HepG2 (cell line): Measurements from ENCODE around the gene HLA-DQA1. TPM values are rescaled to one million over a fixed set of nuclear protein-coding genes. Genes with fewer than 3 reads are reported as not detected.

Experiments used
- ATAC-seq: fragments of 200-7000 bp; cut with Tn5 transposase; 3 replicates; pipeline ENCODE4 v1.9.1; 2020; ENCODE audit warnings: mild to moderate bottlenecking, moderate library complexity
- BruUV-seq: library from RNA; stranded (reverse); fragments of 400-500 nt; replicated peaks from 2 replicates; lab custom pipeline; 2021; lab: Mats Ljungman, UMichigan
- CTCF ChIA-PET: fragments of 300-600 bp; formaldehyde crosslinking; extraction: SDS; loops from one replicate; lab custom pipeline; 2021; ENCODE audit warnings: low total read pairs, inconsistent platforms, low intra/inter-chr PET ratio; lab: Yijun Ruan, JAX
- POLR2A ChIA-PET: fragments of 350-600 bp; sonication (Branson Sonifier 250); formaldehyde crosslinking; loops from one replicate; lab custom pipeline; 2020; ENCODE audit warnings: antibody characterized with exemption, inconsistent platforms; lab: Yijun Ruan, JAX
- DNase-seq: peaks from one replicate; pipeline ENCODE4 v3.0.0-alpha.2; 2015; ENCODE audit warnings: low spot score
- FAIRE-seq: peaks from 3 replicates; lab custom pipeline; 2011; peaks lifted over from hg19 to GRCh38; lab: Jason Lieb, UNC
- H2AFZ ChIP-seq: one replicate; pipeline ENCODE4 v1.6.1; 2011; ENCODE audit warnings: low read length, inconsistent platforms
- H3K27ac ChIP-seq: fragments of 300-600 bp; 3 replicates; pipeline ENCODE4 v1.8.0; 2011; ENCODE audit warnings: mixed run types, mild to moderate bottlenecking, mixed read lengths, low read length, inconsistent platforms; ENCODE audit not compliant: insufficient read depth; ENCODE audit errors: extremely low read length
- H3K27me3 ChIP-seq, 2 experiments: fragments of 200-600 bp in 1 of 2; 2 replicates in 1 of 2; 3 replicates in 1 of 2; pipeline versions ENCODE4 v1.6.0 to v1.8.0; 2011; ENCODE audit warnings: low read length in 2 of 2, mild to moderate bottlenecking in 2 of 2, moderate library complexity in 2 of 2, inconsistent platforms in 1 of 2; ENCODE audit not compliant: insufficient read depth in 2 of 2, control insufficient read depth in 1 of 2
- H3K36me3 ChIP-seq, 2 experiments: fragments of 200-600 bp in 1 of 2; replicated peaks in 1 of 2; 2 replicates in 1 of 2; 3 replicates in 1 of 2; pipeline versions ENCODE4 v1.5.1 to v1.8.0; 2011; ENCODE audit warnings: low read length in 2 of 2, inconsistent platforms in 1 of 2; ENCODE audit not compliant: insufficient read depth in 2 of 2, control insufficient read depth in 1 of 2
- H3K4me1 ChIP-seq: 2 replicates; pipeline ENCODE4 v1.5.1; 2012; ENCODE audit warnings: low read length, inconsistent platforms; ENCODE audit not compliant: insufficient read depth
- H3K4me2 ChIP-seq: 2 replicates; pipeline ENCODE4 v1.6.0; 2011; ENCODE audit warnings: low read depth, low read length, inconsistent platforms
- H3K4me3 ChIP-seq, 3 experiments: fragments of 200-600 bp in 1 of 3; sonication (generic), shearing (Covaris generic) in 1 of 3; replicated peaks in 1 of 3; 2 replicates each; pipeline ENCODE4 v1.5.1; 2011 to 2016; ENCODE audit warnings: low read length in 3 of 3, inconsistent platforms in 2 of 3, low read depth in 2 of 3, mild to moderate bottlenecking in 2 of 3, control low read depth in 1 of 3, mixed read lengths in 1 of 3; ENCODE audit not compliant: insufficient read depth in 1 of 3
- H3K79me2 ChIP-seq: one replicate; pipeline ENCODE4 v1.6.1; 2011; ENCODE audit warnings: low read length, inconsistent platforms; ENCODE audit not compliant: insufficient read depth
- H3K9ac ChIP-seq: 2 replicates; pipeline ENCODE4 v1.6.0; 2011; ENCODE audit warnings: mild to moderate bottlenecking, low read depth, low read length, inconsistent platforms; ENCODE audit not compliant: insufficient read depth
- H3K9me3 ChIP-seq: 2 replicates; pipeline ENCODE4 v1.5.1; 2012; ENCODE audit warnings: mild to moderate bottlenecking, low read length
- H4K20me1 ChIP-seq: 2 replicates; pipeline ENCODE4 v1.6.0; 2011; ENCODE audit warnings: inconsistent platforms, mild to moderate bottlenecking, low read length, moderate library complexity; ENCODE audit not compliant: insufficient read depth
- ATF6 ChIP-seq: sonication (generic); formaldehyde crosslinking; conservative IDR thresholded peaks from 2 replicates; pipeline ENCODE4 v1.4.0; 2020; ENCODE audit warnings: missing genetic modification reagents
- ERF ChIP-seq: IDR thresholded peaks from 2 replicates; pipeline ENCODE4 v1.6.1; 2018; ENCODE audit warnings: missing biosample characterization, missing genetic modification reagents
- ETV6 ChIP-seq: sonication (generic); formaldehyde crosslinking; conservative IDR thresholded peaks from 2 replicates; pipeline ENCODE4 v1.4.0; 2020; ENCODE audit warnings: missing genetic modification reagents
- HNRNPLL ChIP-seq: fragments of 200-400 bp; formaldehyde crosslinking; IDR thresholded peaks from 2 replicates; pipeline ENCODE4 v1.6.1; 2017; ENCODE audit warnings: mild to moderate bottlenecking, low read depth, low read length; ENCODE audit not compliant: poor library complexity, severe bottlenecking
- KLF15 ChIP-seq: sonication (generic); formaldehyde crosslinking; IDR thresholded peaks from 2 replicates; pipeline ENCODE4 v1.8.1; 2023; ENCODE audit warnings: borderline replicate concordance, mild to moderate bottlenecking, inconsistent platforms, missing genetic modification reagents, mixed read lengths
- LBX2 ChIP-seq: sonication (generic); formaldehyde crosslinking; IDR thresholded peaks from 2 replicates; pipeline ENCODE4 v1.5.0; 2020; ENCODE audit warnings: missing genetic modification reagents, mild to moderate bottlenecking, borderline replicate concordance
- MBD4 ChIP-seq: IDR thresholded peaks from 2 replicates; pipeline ENCODE4 v1.6.1; 2012; ENCODE audit warnings: low read length, inconsistent platforms, borderline replicate concordance
- MIER2 ChIP-seq: IDR thresholded peaks from 2 replicates; pipeline ENCODE4 v1.6.1; 2016; ENCODE audit warnings: missing biosample characterization, missing genetic modification reagents
- TRIM24 ChIP-seq: sonication (generic); formaldehyde crosslinking; IDR thresholded peaks from 2 replicates; pipeline ENCODE4 v1.8.0; 2022; ENCODE audit warnings: mild to moderate bottlenecking, missing genetic modification reagents
- ZBTB21 ChIP-seq: sonication (generic); formaldehyde crosslinking; IDR thresholded peaks from 2 replicates; pipeline ENCODE4 v1.4.0; 2020; ENCODE audit warnings: missing genetic modification reagents
- ZNF3 ChIP-seq: IDR thresholded peaks from 2 replicates; pipeline ENCODE4 v1.7.0; 2017; ENCODE audit warnings: inconsistent platforms
- ZNF577 ChIP-seq: sonication (generic); formaldehyde crosslinking; IDR thresholded peaks from 2 replicates; pipeline ENCODE4 v1.4.0; 2020; ENCODE audit warnings: mild to moderate bottlenecking, low read depth, missing genetic modification reagents, borderline replicate concordance
- ZNF598 ChIP-seq: sonication (generic); formaldehyde crosslinking; IDR thresholded peaks from 2 replicates; pipeline ENCODE4 v1.5.1; 2020; ENCODE audit warnings: mild to moderate bottlenecking, missing genetic modification reagents, borderline replicate concordance
- ZNF816 ChIP-seq: sonication (generic); formaldehyde crosslinking; IDR thresholded peaks from 2 replicates; pipeline ENCODE4 v1.8.0; 2022; ENCODE audit warnings: missing genetic modification reagents, mild to moderate bottlenecking, borderline replicate concordance
- ZSCAN21 ChIP-seq: sonication (generic); formaldehyde crosslinking; IDR thresholded peaks from 2 replicates; pipeline ENCODE4 v1.8.0; 2022; ENCODE audit warnings: mild to moderate bottlenecking, missing genetic modification reagents, moderate library complexity, borderline replicate concordance
- in situ Hi-C: cut with HindIII; loops from 2 replicates; pipeline ENCODE4 v1.10.0; 2017; ENCODE audit warnings: low pct_unique_long_range_greater_than_20kb; ENCODE audit not compliant: extremely low pct_ligation_motif_present
- intact Hi-C: fragments of 100-400 bp; cut with micrococcal nuclease; formaldehyde crosslinking; loops from one replicate; pipeline ENCODE4 v1.10.0; 2022; ENCODE audit not compliant: unreplicated experiment
- polyA plus RNA-seq, 8 experiments: library from polyadenylated mRNA; depleted of rRNA in 3 of 8; stranded (reverse) in 7 of 8; unstranded in 1 of 8; fragments of >200 nt; fragmentation: Illumina TruSeq in 4 of 8; extraction: Trizol in 4 of 8; gene quantifications; 2 replicates each; pipeline versions ENCODE4 v1.2.1 to v1.2.3, GENCODE V29; 2011 to 2016; ENCODE audit warnings: low read depth in 4 of 8, missing spikeins in 1 of 8, mixed read lengths in 1 of 8; ENCODE audit not compliant: insufficient read depth in 1 of 8
- total RNA-seq, 5 experiments: library from RNA; depleted of rRNA; stranded (reverse); fragments of >200 nt; fragmentation: Illumina TruSeq; extraction: Trizol; gene quantifications; 2 replicates each; pipeline ENCODE4 v1.2.3, GENCODE V29; 2016; ENCODE audit warnings: low read depth in 1 of 5
- TF ChIP-seq, protein P1 (sequence below): sonication (generic); formaldehyde crosslinking; conservative IDR thresholded peaks from 2 replicates; pipeline ENCODE4 v1.8.0; 2022; ENCODE audit warnings: low read depth, missing genetic modification reagents
- TF ChIP-seq, protein P2 (sequence below): sonication (generic); formaldehyde crosslinking; IDR thresholded peaks from 2 replicates; pipeline ENCODE4 v1.4.0; 2020; ENCODE audit warnings: mild to moderate bottlenecking, missing genetic modification reagents

Gene HLA-DQA1
- total and polyA plus RNA-seq, 2 of the 13 experiments (the other 11 are each of a cell fraction or from before 2014, with no cell fraction given), result not detected

GRCh38 chr6:32623693-32624092 lies 13.5 kb upstream of the HLA-DQA1 start:
- Histone ChIP-seq H3K4me2 (no peak overlapping the region), H3K27ac (no peak overlapping the region), H3K36me3 (no peaks in the 10 kb centered on the region), H3K27me3 (no peaks in the 10 kb centered on the region; a peak in 1 of 5 replicates), H3K4me3 (no peak overlapping the region), H2AFZ (no peak overlapping the region), H4K20me1 (no peaks in the 10 kb centered on the region), H3K4me1 (no peaks in the 10 kb centered on the region), H3K9ac (no peak overlapping the region), H3K9me3 (no peaks in the 10 kb centered on the region), H3K79me2 (no peaks in the 10 kb centered on the region)
- BruUV-seq, result no TSS peak
- DNase-seq (no peak), FAIRE-seq (no peak), ATAC-seq (no peak)
- CTCF ChIA-PET, result no interaction called here
- in situ Hi-C loops, result no loop called here
- POLR2A ChIA-PET, result no interaction called here
- intact Hi-C loops, result no loop called here
- TF ChIP-seq ZNF577 (no peak), ZBTB21 (CRISPR knock-in tag) (no peak), ATF6 (CRISPR knock-in tag) (no peak), TRIM24 (CRISPR knock-in tag) (no peak), ZNF598 (CRISPR knock-in tag) (no peak), ZSCAN21 (CRISPR knock-in tag) (no peak), ERF (CRISPR knock-in tag) (no peak), ZNF3 (no peak), HNRNPLL (no peak), LBX2 (no peak), MIER2 (CRISPR knock-in tag) (no peak), ETV6 (CRISPR knock-in tag) (no peak), KLF15 (CRISPR knock-in tag) (no peak), ZNF816 (no peak), MBD4 (no peak)
- TF ChIP-seq, protein P1, sequence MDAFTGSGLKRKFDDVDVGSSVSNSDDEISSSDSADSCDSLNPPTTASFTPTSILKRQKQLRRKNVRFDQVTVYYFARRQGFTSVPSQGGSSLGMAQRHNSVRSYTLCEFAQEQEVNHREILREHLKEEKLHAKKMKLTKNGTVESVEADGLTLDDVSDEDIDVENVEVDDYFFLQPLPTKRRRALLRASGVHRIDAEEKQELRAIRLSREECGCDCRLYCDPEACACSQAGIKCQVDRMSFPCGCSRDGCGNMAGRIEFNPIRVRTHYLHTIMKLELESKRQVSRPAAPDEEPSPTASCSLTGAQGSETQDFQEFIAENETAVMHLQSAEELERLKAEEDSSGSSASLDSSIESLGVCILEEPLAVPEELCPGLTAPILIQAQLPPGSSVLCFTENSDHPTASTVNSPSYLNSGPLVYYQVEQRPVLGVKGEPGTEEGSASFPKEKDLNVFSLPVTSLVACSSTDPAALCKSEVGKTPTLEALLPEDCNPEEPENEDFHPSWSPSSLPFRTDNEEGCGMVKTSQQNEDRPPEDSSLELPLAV (CRISPR knock-in tag), result no peak
- TF ChIP-seq, protein P2, sequence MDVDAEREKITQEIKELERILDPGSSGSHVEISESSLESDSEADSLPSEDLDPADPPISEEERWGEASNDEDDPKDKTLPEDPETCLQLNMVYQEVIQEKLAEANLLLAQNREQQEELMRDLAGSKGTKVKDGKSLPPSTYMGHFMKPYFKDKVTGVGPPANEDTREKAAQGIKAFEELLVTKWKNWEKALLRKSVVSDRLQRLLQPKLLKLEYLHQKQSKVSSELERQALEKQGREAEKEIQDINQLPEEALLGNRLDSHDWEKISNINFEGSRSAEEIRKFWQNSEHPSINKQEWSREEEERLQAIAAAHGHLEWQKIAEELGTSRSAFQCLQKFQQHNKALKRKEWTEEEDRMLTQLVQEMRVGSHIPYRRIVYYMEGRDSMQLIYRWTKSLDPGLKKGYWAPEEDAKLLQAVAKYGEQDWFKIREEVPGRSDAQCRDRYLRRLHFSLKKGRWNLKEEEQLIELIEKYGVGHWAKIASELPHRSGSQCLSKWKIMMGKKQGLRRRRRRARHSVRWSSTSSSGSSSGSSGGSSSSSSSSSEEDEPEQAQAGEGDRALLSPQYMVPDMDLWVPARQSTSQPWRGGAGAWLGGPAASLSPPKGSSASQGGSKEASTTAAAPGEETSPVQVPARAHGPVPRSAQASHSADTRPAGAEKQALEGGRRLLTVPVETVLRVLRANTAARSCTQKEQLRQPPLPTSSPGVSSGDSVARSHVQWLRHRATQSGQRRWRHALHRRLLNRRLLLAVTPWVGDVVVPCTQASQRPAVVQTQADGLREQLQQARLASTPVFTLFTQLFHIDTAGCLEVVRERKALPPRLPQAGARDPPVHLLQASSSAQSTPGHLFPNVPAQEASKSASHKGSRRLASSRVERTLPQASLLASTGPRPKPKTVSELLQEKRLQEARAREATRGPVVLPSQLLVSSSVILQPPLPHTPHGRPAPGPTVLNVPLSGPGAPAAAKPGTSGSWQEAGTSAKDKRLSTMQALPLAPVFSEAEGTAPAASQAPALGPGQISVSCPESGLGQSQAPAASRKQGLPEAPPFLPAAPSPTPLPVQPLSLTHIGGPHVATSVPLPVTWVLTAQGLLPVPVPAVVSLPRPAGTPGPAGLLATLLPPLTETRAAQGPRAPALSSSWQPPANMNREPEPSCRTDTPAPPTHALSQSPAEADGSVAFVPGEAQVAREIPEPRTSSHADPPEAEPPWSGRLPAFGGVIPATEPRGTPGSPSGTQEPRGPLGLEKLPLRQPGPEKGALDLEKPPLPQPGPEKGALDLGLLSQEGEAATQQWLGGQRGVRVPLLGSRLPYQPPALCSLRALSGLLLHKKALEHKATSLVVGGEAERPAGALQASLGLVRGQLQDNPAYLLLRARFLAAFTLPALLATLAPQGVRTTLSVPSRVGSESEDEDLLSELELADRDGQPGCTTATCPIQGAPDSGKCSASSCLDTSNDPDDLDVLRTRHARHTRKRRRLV (CRISPR knock-in tag), result no peak
